ENCODE results near the gene CNTNAP2. TPM values are rescaled to one million over a fixed set of nuclear protein-coding genes. Genes with fewer than 3 reads are reported as not detected.
"Not testable (repeated sequence)": the region's sequence is repeated elsewhere in the genome, so short reads cannot be mapped to it uniquely, and the experiment has no call there.

The CNTNAP2 gene
- total and polyA plus RNA-seq, 9 donors = 0.24 to 7.0 (median 1.5) TPM

- no peak for TF ChIP-seq POLR2A (IDR thresholded peaks at IDR 0.05)
- TF ChIP-seq CTCF (IDR thresholded peaks at IDR 0.05) = no peak
- no peak for TF ChIP-seq EP300 (IDR thresholded peaks at IDR 0.05)
- no peaks in the 10 kb centered on the region for H3K9me3 ChIP-seq
- intact Hi-C loops (cut with DNase I) = no loop called here
- no peaks in the 10 kb centered on the region for H3K36me3 ChIP-seq
- WGBS, 3 donors = 89 to 93% (median 90%) methylated on average over 1 of the region's 1 CpG
- no peak for DNase-seq
- no peak overlapping the region for H3K4me3 ChIP-seq
- H3K27ac ChIP-seq = no peak overlapping the region
- no peaks in the 10 kb centered on the region for H3K27me3 ChIP-seq
- no peaks in the 10 kb centered on the region for H3K4me1 ChIP-seq (ENCODE audit: insufficient read depth)
Observed at GRCh38 chr7:147595042-147595441, 1478.4 kb downstream of the CNTNAP2 start.

GRCh38 chr7:147598687-147599086 is 1482.1 kb downstream of the CNTNAP2 start:
- H3K4me3 ChIP-seq; intact Hi-C loops (cut with DNase I); H3K27ac ChIP-seq; H3K36me3 ChIP-seq; H3K9me3 ChIP-seq; DNase-seq; H3K27me3 ChIP-seq; H3K4me1 ChIP-seq (ENCODE audit: insufficient read depth): not testable (repeated sequence)
- WGBS, 3 donors = 81 to 86% (median 85%) methylated on average over 2 of the region's 2 CpGs

- TF ChIP-seq POLR2A (IDR thresholded peaks at IDR 0.05) = no peak
- TF ChIP-seq EP300 (IDR thresholded peaks at IDR 0.05) = no peak
- TF ChIP-seq CTCF (IDR thresholded peaks at IDR 0.05) = no peak
- H3K27me3 ChIP-seq = no peaks in the 10 kb centered on the region
- H3K4me3 ChIP-seq = no peak overlapping the region
- no peak overlapping the region for H3K27ac ChIP-seq
- WGBS, 3 donors = 70 to 73% (median 71%) methylated on average over 4 of the region's 4 CpGs
- H3K36me3 ChIP-seq = no peaks in the 10 kb centered on the region
- no peak for DNase-seq
- H3K9me3 ChIP-seq = no peaks in the 10 kb centered on the region
- intact Hi-C loops (cut with DNase I) = no loop called here
- H3K4me1 ChIP-seq (ENCODE audit: insufficient read depth) = no peaks in the 10 kb centered on the region
Observed at GRCh38 chr7:147605323-147605722, 1488.7 kb downstream of the CNTNAP2 start.

DNA sequence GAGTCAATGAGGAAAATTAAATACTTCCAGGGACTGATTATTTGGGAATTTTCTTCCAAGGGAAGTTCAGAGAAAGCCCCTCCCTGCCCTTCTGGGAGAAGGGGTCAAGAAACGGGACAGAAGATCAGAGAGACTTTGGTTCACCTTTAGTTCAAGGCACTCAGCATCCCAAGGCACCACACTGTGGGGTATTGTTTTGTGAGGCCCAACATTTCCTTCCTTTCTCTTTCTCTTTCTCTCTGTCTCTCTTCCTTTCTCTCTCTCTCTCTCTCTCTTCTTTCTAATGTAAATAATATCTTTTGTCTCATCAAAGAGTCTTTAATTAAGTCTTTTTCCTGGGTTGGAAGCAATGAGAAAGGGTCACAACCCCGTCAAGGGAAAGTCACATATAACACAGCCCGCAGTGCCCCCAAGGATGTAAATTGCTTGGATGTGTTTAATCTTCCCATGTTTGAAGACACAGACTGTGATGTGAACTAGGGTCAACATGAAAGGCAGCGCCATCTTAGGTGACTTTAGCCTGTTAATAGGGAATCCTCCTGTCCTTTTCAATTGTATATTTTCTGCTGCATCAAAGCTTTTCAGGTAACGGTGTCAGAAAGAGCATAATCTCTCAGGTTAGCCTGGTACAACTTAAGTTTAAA is 1490.7 kb downstream of the CNTNAP2 start:
- no peaks in the 10 kb centered on the region for H3K4me1 ChIP-seq (ENCODE audit: insufficient read depth)
- WGBS, 3 donors = 64 to 67% (median 66%) methylated on average over 5 of the region's 5 CpGs
- no peak for TF ChIP-seq POLR2A (IDR thresholded peaks at IDR 0.05)
- no peak for TF ChIP-seq EP300 (IDR thresholded peaks at IDR 0.05)
- no peak for TF ChIP-seq CTCF (IDR thresholded peaks at IDR 0.05)
- H3K9me3 ChIP-seq = no peaks in the 10 kb centered on the region
- intact Hi-C loops (cut with DNase I) = no loop called here
- H3K27me3 ChIP-seq = no peaks in the 10 kb centered on the region
- H3K36me3 ChIP-seq = no peaks in the 10 kb centered on the region
- DNase-seq = no peak
- H3K4me3 ChIP-seq = no peak overlapping the region
- H3K27ac ChIP-seq = no peak overlapping the region

GRCh38 chr7:147611431-147611830 is 1494.8 kb downstream of the CNTNAP2 start:
- no peaks in the 10 kb centered on the region for H3K9me3 ChIP-seq
- H3K27ac ChIP-seq = no peak overlapping the region
- WGBS, 3 donors = 72 to 88% (median 81%) methylated on average over 1 of the region's 1 CpG
- H3K36me3 ChIP-seq = no peaks in the 10 kb centered on the region
- no peak overlapping the region for H3K4me3 ChIP-seq
- no peak for TF ChIP-seq CTCF (IDR thresholded peaks at IDR 0.05)
- TF ChIP-seq POLR2A (IDR thresholded peaks at IDR 0.05) = no peak
- TF ChIP-seq EP300 (IDR thresholded peaks at IDR 0.05) = no peak
- intact Hi-C loops (cut with DNase I) = no loop called here
- H3K27me3 ChIP-seq = no peaks in the 10 kb centered on the region
- H3K4me1 ChIP-seq (ENCODE audit: insufficient read depth) = no peaks in the 10 kb centered on the region
- DNase-seq = no peak
